Measurements from ENCODE around the gene ARHGEF12.
"Not testable (repeated sequence)": the region's sequence is repeated elsewhere in the genome, so short reads cannot be mapped to it uniquely, and the experiment has no call there.

ARHGEF12 gene

DNA sequence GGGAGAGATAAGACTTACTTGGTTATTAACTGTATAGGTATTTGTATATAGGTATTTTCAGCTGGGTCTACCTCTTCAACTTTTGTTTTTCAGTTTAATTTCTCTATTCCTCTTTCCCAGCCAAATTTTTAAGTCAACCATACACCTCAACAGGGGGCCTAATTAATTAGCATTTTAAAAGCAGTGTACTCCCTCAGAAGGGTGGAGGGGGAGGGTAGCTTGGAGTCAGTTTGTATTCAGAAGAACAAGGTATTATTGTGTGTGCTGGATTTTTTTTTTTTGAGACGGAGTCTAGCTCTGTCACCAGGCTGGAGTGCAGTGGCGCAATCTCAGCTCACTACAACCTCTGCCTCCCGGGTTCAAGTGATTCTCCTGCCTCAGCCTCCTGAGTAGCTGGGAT is 167.3 kb downstream of the ARHGEF12 start:
- H3K4me1 Mint-ChIP-seq (ENCODE audit: low read depth); H3K9me3 Mint-ChIP-seq; H3K36me3 Mint-ChIP-seq (ENCODE audit: low read depth); H3K27ac Mint-ChIP-seq; DNase-seq (ENCODE audit: low spot score); H3K4me3 Mint-ChIP-seq: not testable (repeated sequence)
- H3K27me3 Mint-ChIP-seq (ENCODE audit: low read depth) = peaks cover 37% of the 10 kb centered on the region

DNA sequence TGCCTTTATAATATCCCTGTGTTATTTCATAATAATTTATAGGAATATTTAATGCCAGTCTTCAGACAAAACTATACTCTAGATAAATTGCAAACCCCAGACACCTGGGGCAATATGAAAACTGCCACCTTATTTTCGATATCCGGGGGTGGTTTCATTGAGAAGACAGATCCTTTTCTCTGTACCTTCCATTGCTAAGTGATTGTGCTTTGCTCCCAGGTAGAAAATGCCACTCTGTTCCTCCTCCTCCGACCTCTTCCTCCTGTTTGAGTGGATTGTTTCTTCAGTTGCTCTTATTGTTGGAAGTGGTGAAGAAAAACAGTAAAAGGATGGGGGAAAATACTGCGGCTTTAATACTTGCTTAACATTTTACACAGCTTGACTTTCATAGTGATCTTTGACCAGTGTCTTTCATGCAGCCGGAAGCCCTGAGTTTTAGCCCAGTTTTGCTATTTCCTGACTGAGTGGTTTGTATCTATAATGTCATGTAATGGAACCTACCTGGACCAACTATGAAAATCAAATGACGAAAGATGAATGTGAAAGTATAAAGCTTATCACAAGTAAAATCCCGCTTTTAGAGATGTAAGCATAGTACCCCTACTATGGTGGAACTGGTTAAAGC is 169.7 kb downstream of the ARHGEF12 start:
- no peaks in the 10 kb centered on the region for H3K4me1 Mint-ChIP-seq (ENCODE audit: low read depth)
- H3K36me3 Mint-ChIP-seq (ENCODE audit: low read depth) = no peaks in the 10 kb centered on the region
- H3K4me3 Mint-ChIP-seq = no peak overlapping the region
- H3K9me3 Mint-ChIP-seq = no peaks in the 10 kb centered on the region
- no peak for DNase-seq (ENCODE audit: low spot score)
- H3K27ac Mint-ChIP-seq = no peak overlapping the region
- H3K27me3 Mint-ChIP-seq (ENCODE audit: low read depth) = peaks cover 44% of the 10 kb centered on the region

GRCh38 chr11:120509346-120510053 is 173.3 kb downstream of the ARHGEF12 start:
- H3K9me3 Mint-ChIP-seq = no peaks in the 10 kb centered on the region
- H3K27me3 Mint-ChIP-seq (ENCODE audit: low read depth) = peaks cover 48% of the 10 kb centered on the region
- DNase-seq (ENCODE audit: low spot score) = no peak
- no peaks in the 10 kb centered on the region for H3K36me3 Mint-ChIP-seq (ENCODE audit: low read depth)
- no peak overlapping the region for H3K4me3 Mint-ChIP-seq
- no peak overlapping the region for H3K27ac Mint-ChIP-seq
- no peaks in the 10 kb centered on the region for H3K4me1 Mint-ChIP-seq (ENCODE audit: low read depth)

DNA sequence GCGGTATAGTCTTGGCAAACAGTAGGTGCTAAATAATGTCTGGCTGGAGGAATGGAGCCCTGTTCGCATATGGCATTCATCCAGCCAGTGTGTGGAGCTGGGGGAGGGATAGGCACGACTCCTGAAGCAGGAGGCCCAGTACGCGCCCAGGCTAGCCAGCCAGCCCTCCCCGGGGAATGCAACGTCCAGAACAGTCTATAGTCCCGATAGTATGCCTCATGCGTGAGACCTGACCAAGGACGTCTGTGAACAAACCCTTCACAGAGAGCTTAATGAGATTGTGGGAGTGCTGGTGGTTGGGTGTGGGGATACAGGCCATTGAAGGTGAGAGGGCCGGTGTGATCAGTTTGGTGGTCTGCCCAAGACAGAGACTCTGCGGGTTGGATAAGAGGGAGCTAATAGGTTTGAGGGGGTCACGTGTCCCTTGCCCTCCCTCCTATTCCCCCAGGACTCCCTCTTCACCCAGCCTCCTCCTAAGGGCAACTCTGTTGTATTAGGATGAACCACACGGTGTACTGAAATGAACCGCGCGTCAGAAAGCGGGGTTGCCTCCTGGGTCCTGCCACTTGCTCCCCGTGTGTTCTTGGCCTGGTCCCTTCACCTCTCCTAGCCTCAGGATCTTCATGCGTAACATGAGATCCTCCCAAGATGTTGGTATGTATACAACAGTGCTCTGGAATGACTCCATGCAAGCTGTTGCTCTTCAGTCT is 174.3 kb downstream of the ARHGEF12 start:
- no peaks in the 10 kb centered on the region for H3K4me1 Mint-ChIP-seq (ENCODE audit: low read depth)
- H3K27ac Mint-ChIP-seq = no peak overlapping the region
- no peak for DNase-seq (ENCODE audit: low spot score)
- H3K27me3 Mint-ChIP-seq (ENCODE audit: low read depth) = peaks cover 50% of the 10 kb centered on the region
- no peaks in the 10 kb centered on the region for H3K9me3 Mint-ChIP-seq
- no peak overlapping the region for H3K4me3 Mint-ChIP-seq
- no peaks in the 10 kb centered on the region for H3K36me3 Mint-ChIP-seq (ENCODE audit: low read depth)

- Mint-ChIP-seq H3K36me3 (ENCODE audit: low read depth) (no peaks in the 10 kb centered on the region), H3K9me3 (no peaks in the 10 kb centered on the region), H3K27ac (no peak within 1 kb of the TSS), H3K27me3 (ENCODE audit: low read depth) (peaks cover 57% of the 10 kb centered on the region), H3K4me3 (no peak within 1 kb of the TSS), H3K4me1 (ENCODE audit: low read depth) (no peaks in the 10 kb centered on the region)
- DNase-seq (ENCODE audit: low spot score) = peak; percentile 65
Observed at GRCh38 chr11:120511116-120511819, 175.1 kb downstream of the ARHGEF12 start, which contains the start of gene GRIK4. GRIK4 (plus strand) TSS chr11:120511748; CDS start chr11:120660319, 148,571 bp downstream.

- H3K9me3 Mint-ChIP-seq = no peaks in the 10 kb centered on the region
- H3K27ac Mint-ChIP-seq = no peak overlapping the region
- no peak overlapping the region for H3K4me3 Mint-ChIP-seq
- peaks cover 54% of the 10 kb centered on the region for H3K27me3 Mint-ChIP-seq (ENCODE audit: low read depth)
- DNase-seq (ENCODE audit: low spot score) = no peak
- no peaks in the 10 kb centered on the region for H3K36me3 Mint-ChIP-seq (ENCODE audit: low read depth)
- no peaks in the 10 kb centered on the region for H3K4me1 Mint-ChIP-seq (ENCODE audit: low read depth)
Observed at GRCh38 chr11:120511820-120512738, 175.9 kb downstream of the ARHGEF12 start.

GRCh38 chr11:120512739-120513435 is 176.7 kb downstream of the ARHGEF12 start:
- Mint-ChIP-seq H3K9me3 (no peaks in the 10 kb centered on the region), H3K4me3 (peak overlapping the region; percentile 19), H3K4me1 (ENCODE audit: low read depth) (no peaks in the 10 kb centered on the region), H3K36me3 (ENCODE audit: low read depth) (no peaks in the 10 kb centered on the region), H3K27ac (no peak overlapping the region), H3K27me3 (ENCODE audit: low read depth) (peaks cover 54% of the 10 kb centered on the region)
- DNase-seq (ENCODE audit: low spot score) = no peak

DNA sequence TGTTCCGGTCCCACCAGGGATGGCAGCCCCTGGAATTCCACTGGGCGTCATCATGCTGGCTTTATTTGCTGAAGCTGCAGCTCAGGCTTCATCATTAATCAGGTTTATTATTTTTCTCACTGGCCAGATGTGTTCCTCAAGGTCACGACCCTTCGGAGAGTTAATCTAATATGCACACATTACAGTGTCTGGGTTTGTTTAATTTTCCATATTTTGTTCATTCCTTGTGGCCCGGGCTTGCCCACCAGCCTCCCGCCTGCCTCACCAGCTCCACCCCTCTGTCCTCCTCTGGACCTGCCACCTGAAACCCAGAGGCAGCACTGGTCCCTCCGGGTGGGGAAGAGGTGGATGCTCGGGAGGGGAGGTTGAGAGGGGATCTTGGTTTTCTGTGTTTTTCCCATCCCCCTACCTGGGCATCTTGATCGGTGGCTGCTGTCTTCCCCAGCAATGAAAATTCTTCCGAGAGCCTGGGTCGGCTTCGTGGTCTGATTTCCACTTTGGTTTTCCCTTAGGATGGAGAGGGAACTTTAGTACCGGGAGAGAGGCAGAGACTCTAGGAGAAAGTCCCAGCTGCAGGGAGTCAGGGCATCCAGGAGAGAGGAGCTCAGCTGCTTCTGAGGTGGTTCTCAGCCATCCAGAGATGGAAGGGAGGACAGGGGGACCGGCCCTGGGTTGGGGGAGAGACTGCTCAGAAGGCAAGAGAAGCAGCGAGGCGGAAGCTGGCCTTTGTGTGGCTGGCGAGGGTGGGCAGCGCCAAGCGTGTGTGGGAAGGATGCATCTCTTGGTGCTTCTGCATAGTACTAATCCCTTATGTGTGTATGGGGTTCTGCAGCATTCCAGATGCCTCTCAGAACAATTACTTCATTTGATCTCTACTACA is 177.5 kb downstream of the ARHGEF12 start:
- Mint-ChIP-seq H3K27me3 (ENCODE audit: low read depth) (peaks cover 52% of the 10 kb centered on the region), H3K4me1 (ENCODE audit: low read depth) (no peaks in the 10 kb centered on the region), H3K4me3 (no peak overlapping the region), H3K9me3 (no peaks in the 10 kb centered on the region), H3K27ac (no peak overlapping the region), H3K36me3 (ENCODE audit: low read depth) (no peaks in the 10 kb centered on the region)
- no peak for DNase-seq (ENCODE audit: low spot score)

DNA sequence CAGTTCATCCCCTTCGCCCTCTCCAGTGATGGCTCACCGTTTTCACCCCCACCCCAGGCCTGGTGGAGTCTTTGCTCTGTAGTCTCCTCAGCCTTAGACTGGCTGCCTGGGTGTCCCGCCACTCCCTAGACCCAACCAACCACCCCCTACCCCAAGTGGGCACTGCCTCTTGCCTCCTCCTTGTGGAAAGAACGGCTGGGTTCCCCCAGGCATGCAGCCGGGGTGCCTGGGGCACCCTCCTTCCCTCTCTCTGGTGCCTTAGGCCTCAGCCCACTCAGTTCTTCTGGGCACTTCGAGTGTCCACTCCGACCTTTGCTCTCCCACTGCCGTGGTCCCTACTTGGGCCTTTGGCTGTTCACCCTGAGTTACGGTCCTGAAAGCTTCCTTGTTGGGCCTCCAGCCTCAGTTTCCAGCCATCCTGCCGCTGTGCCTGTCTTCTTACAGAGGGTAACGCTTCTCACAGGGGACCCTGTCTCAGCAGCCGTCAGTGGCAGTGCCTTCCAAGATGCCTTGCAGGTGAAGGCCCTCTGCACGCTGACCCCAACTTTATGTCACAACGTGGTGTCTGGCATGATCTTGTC is 178.4 kb downstream of the ARHGEF12 start:
- Mint-ChIP-seq H3K27me3 (ENCODE audit: low read depth) (peaks cover 46% of the 10 kb centered on the region), H3K9me3 (no peaks in the 10 kb centered on the region), H3K4me3 (no peak overlapping the region), H3K36me3 (ENCODE audit: low read depth) (no peaks in the 10 kb centered on the region), H3K4me1 (ENCODE audit: low read depth) (no peaks in the 10 kb centered on the region), H3K27ac (no peak overlapping the region)
- DNase-seq (ENCODE audit: low spot score) = no peak

- Mint-ChIP-seq H3K27me3 (ENCODE audit: low read depth) (peaks cover 43% of the 10 kb centered on the region), H3K4me1 (ENCODE audit: low read depth) (no peaks in the 10 kb centered on the region), H3K9me3 (no peaks in the 10 kb centered on the region), H3K36me3 (ENCODE audit: low read depth) (no peaks in the 10 kb centered on the region), H3K4me3 (no peak overlapping the region), H3K27ac (no peak overlapping the region)
- DNase-seq (ENCODE audit: low spot score) = no peak
Observed at GRCh38 chr11:120515186-120515723, 179.0 kb downstream of the ARHGEF12 start.

DNA sequence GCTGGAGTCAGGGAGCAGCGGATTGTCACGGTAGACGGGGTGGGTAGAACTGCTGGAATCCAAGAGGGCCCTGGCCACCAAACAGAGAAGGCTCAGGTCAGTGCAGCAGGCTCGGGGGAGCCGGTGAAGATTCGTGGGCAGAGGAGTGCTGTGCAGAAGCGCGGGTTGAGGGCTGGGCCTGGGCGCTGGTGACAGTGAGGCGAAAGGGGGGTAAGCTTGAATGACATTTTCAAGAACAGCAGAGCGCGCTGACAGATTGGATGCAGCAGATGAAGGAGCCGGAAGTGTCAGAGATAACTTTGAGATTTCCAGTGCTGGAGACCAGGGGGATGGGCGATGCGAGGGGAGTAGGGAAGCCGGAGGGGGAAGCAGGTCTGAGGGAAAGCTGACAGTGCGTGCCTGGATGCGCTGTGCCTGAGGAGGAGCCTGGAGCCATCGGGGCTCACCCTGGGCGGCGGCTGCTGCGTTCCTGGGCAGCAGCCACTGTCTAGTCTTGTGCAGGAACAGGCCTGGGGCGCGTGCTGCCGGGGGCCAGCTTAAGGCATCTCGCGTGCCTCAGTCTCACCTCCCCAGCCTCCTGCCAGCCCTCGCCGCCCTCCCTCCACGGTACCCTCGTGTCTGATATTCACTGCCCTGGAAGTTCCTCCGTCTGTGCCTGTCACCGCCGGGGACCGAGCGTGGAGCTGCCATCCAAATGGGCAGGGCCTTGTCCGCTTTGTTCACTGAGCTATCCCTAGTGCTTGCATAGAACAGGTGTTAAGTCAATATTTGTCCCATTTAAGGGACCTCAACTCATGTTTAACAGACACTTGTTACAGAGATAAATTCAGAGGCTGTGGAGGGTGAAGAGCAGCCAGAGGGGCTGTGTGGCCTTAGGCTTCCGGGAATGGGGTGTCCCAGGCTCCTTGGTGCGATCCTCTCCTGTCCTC is 180.5 kb downstream of the ARHGEF12 start:
- H3K27ac Mint-ChIP-seq = no peak overlapping the region
- no peak for DNase-seq (ENCODE audit: low spot score)
- H3K9me3 Mint-ChIP-seq = no peaks in the 10 kb centered on the region
- no peaks in the 10 kb centered on the region for H3K36me3 Mint-ChIP-seq (ENCODE audit: low read depth)
- no peak overlapping the region for H3K4me3 Mint-ChIP-seq
- peaks cover 35% of the 10 kb centered on the region for H3K27me3 Mint-ChIP-seq (ENCODE audit: low read depth)
- no peaks in the 10 kb centered on the region for H3K4me1 Mint-ChIP-seq (ENCODE audit: low read depth)

Data from T-helper 2 cell treated with Interferon-gamma antibody and Interleukin-4, amounts not matched to agents 5 μg/mL and 100 μg/mL, for 36 hours (primary cell).